T-helper 2 cell (primary cell): ENCODE measurements around the gene TSR1.
"Not testable (repeated sequence)": the region's sequence is repeated elsewhere in the genome, so short reads cannot be mapped to it uniquely, and the experiment has no call there.

Source experiments
- DNase-seq, 5 experiments: peaks; one replicate each; pipeline versions ENCODE4 v3.0.0 to v3.0.0-alpha.2; 2012 to 2022

Gene TSR1

DNA sequence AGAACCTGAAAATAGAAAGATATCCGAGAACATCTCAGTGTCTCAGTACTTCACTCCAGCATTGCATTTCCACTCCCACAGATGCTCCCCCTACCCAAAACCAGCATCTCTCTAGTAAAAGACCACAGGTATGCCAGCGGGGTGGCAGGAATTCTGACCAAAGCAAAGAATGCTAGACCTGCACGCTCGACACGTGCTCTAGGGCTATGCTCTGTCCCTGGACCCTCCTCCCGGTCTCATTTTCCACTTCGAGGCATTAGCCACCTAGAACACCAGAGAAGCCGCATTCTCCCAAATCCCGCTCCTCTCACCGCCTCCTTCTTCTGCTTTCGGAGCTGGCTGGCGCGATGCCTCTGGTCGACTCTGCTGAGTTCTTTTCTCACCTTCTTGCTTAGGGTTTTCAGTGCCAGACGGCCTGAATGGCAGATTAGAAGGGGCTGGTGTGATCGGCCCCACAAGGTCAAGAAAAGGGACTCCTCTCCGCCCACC is 487 bp downstream of the TSR1 start:
- DNase-seq: no peak

DNA sequence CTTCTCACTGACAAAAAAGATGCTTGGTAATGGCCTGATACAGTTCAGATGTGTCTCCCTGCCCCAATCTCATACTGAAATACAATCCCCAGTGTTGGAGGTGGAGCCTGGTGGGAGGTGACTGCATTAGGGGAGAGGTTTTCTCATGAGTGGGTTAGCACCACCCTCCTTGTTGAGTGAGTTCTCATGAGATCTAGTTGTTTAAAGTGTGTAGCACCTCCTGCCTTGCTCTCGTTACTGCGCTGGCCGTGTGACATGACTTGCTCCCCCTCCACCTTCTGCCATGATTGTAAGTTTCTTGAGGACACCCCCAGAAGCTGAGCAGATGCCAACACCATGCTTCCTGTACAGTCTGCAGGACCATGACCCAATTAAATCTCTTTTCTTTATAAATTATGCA is 5.0 kb downstream of the TSR1 start:
- no peak for DNase-seq

GRCh38 chr17:2323629-2324314 is 12.5 kb downstream of the TSR1 start:
- no peak for DNase-seq

- no peak for DNase-seq
These were observed 14.9 kb downstream of the TSR1 start for GRCh38 chr17:2321399-2321798.

DNA sequence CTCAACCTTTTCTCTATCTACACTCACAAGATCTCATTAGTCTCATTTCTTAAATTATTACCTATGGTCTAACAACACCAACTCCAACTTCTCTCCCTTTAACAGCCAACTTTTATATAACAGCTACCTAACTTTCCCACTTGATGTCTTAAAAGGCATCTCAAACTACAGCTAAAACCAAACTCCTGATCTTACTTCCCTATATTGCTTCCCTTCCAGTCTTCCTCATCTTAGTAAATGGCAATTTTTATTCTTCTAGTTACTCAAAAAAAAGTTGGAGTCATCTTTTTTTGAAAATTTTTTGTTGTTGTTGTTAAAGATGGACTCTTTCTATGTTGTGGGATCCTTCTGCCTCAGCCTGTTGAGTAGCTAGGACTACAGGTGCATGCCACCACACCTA is 17.2 kb downstream of the TSR1 start:
- DNase-seq: no peak

DNA sequence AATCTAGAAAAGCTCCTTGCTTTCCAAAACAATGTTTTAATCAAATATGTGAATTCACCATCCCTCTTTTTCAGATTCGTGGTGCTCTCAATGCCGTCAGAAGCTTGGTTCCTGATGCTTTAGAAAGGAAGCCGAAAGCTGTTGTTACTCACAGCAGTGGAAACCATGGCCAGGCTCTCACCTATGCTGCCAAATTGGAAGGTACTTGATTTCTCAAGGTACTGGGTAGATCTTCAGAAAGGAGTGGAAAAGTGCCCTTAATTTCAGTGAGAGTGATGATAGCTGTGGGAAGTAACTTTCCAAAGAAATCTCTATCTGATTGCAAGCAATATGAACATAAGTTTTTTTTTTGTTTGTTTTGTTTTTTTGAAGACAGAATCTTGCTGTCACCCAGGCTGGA is 18.5 kb downstream of the TSR1 start:
- DNase-seq: no peak

- not testable (repeated sequence) for DNase-seq
These were observed 19.4 kb downstream of the TSR1 start for GRCh38 chr17:2316916-2317205.

DNA sequence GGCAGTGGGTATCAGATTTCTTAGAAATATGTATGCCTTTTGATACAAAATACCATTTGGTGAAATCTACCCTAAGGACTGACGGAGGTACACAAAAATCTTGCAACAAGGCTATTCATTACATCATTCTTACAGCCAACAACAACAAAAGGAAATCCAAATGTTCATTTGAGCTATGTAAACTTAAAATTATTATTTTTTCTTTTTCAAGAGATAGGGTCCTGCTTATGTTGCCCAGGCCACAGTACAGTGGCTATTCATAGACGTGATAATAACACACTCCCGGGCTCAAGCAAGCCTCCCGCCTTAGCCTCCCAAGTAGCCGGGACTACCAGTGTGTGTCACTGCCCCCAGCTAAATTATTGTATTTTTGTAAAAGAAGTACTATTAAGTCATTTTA is 23.5 kb downstream of the TSR1 start:
- DNase-seq: no peak

- no peak for DNase-seq
These were observed 26.7 kb downstream of the TSR1 start for GRCh38 chr17:2309338-2310154.

- no peak for DNase-seq
These were observed 31.3 kb downstream of the TSR1 start for GRCh38 chr17:2304931-2305330.

DNA sequence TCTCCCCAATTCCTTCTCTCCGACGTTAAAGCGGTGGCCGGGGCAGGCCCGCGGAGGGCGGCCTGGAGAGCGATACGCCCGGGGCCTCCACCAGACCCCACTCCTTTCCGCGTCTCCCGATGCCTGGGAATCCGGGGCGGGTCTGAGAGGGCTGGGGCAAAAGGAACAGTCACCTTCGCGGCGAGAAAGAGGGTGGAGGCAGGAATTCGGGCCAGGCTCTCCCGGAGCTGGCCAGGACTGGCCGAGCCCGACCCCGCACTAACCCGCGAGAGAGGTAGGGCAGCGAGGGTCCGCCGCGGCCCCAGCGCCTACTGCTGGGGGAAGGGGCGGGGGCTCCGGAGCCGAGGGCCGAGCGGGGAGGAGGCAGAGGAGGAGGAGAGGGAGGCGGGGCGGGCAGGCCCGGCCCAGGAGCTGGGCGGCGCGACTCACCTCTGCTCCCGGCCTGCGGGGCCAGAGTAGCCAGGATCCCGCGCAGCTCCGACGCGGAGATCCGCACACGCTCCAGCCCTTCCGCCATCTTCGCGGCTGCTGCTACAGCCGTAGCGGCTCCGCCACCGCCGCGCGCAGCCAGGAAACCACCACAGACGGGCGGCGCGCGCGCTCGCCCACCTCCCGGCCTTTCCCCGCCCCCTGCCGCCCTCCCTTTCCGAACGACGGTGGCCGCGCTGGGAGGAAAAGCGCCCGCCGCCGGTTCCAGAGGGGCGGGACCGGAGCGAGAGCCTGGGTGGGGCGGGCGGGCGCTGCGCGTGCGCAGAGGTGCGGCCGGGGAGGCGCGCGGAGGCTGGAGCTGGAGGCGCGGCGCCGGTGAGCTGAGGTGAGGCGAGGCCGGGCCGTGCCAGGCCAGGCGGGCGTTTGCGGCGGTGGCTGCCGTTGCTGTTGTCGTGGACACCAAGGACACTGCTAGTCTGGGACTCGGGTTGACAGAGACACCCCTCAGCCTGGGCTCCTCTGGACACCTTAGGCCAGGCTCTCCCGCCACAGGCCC is 32.8 kb downstream of the TSR1 start, which contains the start of the genes SMG6 and SRR:
Gene SMG6 (minus strand): TSS at position 582 of the 985 bp plus-strand sequence. CDS start 65 bp downstream, at position 517.
Gene SRR (plus strand): TSS at position 747 of the 985 bp plus-strand sequence. CDS start 11,611 bp downstream, outside the sequence.
- DNase-seq: peak; percentile 86 to 96 (median 95)

GRCh38 chr17:2302778-2303203 is 33.5 kb downstream of the TSR1 start:
- DNase-seq: peak in 1 of 5 experiments; percentile 25

- DNase-seq: no peak
These were observed 36.5 kb downstream of the TSR1 start for GRCh38 chr17:2299756-2300155.

DNA sequence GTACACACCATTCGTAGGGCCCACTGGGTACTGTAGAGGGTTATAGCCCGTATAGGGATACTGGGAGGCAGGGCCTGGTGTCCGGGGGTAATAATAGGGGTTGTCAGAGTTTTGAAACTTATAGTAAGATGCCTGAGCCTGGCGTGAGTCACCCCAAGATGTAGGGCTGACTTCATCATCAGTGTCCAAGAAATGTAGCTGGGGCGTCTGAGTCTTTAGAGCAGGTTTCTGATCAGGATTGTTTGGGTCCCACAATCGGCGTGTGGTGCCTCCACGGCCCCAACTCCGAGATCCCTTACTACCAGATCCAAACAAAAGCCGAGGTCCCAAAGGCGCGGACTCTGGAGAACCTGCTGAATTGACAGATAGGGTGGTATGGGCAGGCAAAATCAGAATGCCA is 37.1 kb downstream of the TSR1 start:
- DNase-seq: no peak

DNA sequence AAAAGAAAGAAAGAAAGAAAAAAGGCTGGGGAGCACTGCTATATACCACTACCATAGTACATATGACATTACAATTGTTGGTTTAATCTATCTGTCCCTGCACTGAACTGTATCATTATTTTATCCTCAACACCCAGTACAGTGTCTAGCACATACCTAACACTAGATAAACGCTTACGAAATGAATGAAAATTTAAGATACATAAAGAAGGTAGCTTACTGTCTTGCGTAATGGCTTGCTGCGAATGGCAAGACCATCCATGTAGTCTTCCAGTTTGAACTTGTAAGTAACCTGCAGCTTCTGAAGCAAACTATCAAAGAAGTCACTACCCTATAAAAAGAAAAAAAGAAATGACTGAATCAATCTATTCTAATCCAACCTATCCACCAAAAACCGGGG is 39.2 kb downstream of the TSR1 start:
- no peak for DNase-seq

DNA sequence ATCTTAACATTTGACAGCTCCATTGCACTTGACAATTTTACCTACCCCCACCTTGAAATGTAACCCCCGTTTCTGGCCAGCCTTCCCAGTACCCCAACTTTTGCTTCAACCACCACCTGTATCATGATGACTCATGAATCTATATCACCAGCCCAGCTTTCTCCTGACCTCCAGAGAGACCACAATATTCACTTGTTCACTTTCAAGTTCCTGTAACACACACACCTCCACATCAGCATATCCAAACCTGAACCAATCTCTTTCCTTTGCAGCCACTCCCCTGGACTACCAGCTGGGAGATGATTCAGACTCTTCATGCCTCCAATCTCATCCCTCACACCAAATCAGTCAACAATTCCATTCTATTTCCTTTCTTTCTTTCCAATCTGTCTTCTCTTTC is 40.7 kb downstream of the TSR1 start:
- DNase-seq: no peak

GRCh38 chr17:2292100-2292499 is 44.2 kb downstream of the TSR1 start:
- DNase-seq: no peak

DNA sequence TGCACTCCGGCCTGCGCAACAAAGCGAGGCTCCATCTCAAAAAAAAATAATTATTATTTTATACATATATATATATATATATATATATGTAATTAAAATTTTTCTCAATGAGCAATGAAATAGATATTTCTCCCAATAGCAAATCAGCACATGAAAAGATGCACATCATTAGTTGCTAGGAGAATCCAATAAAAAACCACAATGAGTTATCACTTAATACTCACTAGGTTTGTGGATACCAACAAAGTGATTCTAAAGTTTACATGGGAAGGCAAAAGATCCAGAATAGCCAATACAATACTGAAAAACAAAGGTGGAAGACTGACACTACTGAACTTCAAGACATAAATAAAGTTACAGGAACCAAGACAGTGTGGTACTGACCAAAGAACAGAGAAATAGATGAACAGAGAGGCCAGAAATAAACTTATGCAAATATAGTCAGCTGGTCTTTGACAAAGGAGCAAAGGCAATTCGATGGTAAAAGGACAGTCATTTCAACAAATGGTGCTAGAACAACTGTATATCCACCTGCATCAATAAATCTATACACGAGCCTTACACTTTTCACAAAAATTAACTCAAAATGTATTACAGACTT is 46.3 kb downstream of the TSR1 start:
- no peak for DNase-seq

- no peak for DNase-seq
These were observed 53.0 kb downstream of the TSR1 start for GRCh38 chr17:2283302-2283701.

DNA sequence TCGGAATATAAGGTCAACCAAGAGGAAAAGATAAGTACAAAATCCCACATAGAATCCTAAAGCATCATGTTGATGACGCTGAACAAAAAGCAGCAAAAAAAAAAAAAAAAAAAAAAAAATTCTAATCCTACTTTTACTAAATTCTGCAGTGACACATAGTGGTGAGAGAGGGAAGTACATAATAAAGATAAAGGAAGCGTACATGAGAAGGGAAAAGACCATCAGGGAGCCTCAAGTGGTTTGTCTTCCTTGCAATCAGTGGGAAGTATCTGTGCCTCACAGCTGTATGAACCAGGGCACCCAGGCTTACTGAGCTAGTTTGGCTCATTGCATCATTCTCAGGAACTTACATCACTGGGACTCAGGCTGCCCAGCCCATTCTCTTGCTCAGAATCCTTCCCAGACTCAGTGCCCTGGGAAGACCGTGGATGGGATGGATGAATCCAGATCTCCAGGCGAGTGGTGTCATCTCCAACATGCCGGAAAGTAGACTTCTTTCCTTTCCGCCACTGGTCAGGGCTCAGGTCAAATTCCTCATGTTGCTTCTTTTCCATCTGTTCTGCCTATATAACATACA is 53.9 kb downstream of the TSR1 start:
- peak in 2 of 5 experiments; percentile 44 to 65 for DNase-seq

DNA sequence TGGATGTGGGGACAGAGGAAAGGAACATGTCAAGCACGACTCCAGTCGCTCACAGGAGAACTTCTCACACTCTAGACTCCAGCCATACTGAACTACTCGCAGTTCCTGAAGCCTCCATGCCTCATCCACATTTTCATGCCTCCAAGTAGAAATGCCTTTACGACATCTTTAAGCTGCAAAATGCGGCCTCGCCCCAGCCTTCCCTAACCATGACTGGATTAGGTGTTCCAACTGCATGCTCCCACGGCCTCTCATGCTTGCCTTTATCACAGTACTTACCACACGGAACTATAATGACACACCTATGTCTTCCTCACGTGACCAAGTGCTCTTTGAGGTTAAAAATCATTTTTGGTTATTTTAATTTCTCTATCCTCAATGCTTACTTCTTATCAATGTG is 56.5 kb downstream of the TSR1 start:
- DNase-seq: no peak
